Measurements from ENCODE around the gene CCDC63.

CCDC63 gene

GRCh38 chr12:110921262-110921661, 74.5 kb downstream of the CCDC63 start:
- TF ChIP-seq JUND (IDR thresholded peaks at IDR 0.05; ENCODE audit: low read depth) = no peak
- DNase-seq (ENCODE audit: low read depth in 1 of 2, low spot score in 1 of 2) = no peak
- in situ Hi-C loops (cut with HindIII; ENCODE audit: low pct_unique_long_range_greater_than_20kb, low sequenced_read_pairs) = no loop called here

- in situ Hi-C loops (cut with HindIII; ENCODE audit: low pct_unique_long_range_greater_than_20kb, low sequenced_read_pairs) = no loop called here
- TF ChIP-seq JUND (IDR thresholded peaks at IDR 0.05; ENCODE audit: low read depth) = no peak
Measured at GRCh38 chr12:110922652-110923051, 75.9 kb downstream of the CCDC63 start.

GRCh38 chr12:110923192-110923591, 76.4 kb downstream of the CCDC63 start:
- TF ChIP-seq JUND (IDR thresholded peaks at IDR 0.05; ENCODE audit: low read depth) = no peak
- in situ Hi-C loops (cut with HindIII; ENCODE audit: low pct_unique_long_range_greater_than_20kb, low sequenced_read_pairs) = no loop called here
- DNase-seq (ENCODE audit: low read depth in 1 of 2, low spot score in 1 of 2) = no peak

More at GRCh38 chr12:110922652-110923051, 75.9 kb downstream of the CCDC63 start:
- DNase-seq (ENCODE audit: low read depth in 1 of 2, low spot score in 1 of 2) = no peak

GRCh38 chr12:110923692-110924334, 77.0 kb downstream of the CCDC63 start:
- TF ChIP-seq JUND (IDR thresholded peaks at IDR 0.05; ENCODE audit: low read depth) = no peak
- DNase-seq (ENCODE audit: low read depth in 1 of 2, low spot score in 1 of 2) = no peak
- in situ Hi-C loops (cut with HindIII; ENCODE audit: low pct_unique_long_range_greater_than_20kb, low sequenced_read_pairs) = no loop called here

GRCh38 chr12:110927546-110927945, 80.8 kb downstream of the CCDC63 start:
- no peak for TF ChIP-seq JUND (IDR thresholded peaks at IDR 0.05; ENCODE audit: low read depth)
- no peak for DNase-seq (ENCODE audit: low read depth in 1 of 2, low spot score in 1 of 2)
- in situ Hi-C loops (cut with HindIII; ENCODE audit: low pct_unique_long_range_greater_than_20kb, low sequenced_read_pairs) = no loop called here

GRCh38 chr12:110928700-110929099, 81.9 kb downstream of the CCDC63 start:
- in situ Hi-C loops (cut with HindIII; ENCODE audit: low pct_unique_long_range_greater_than_20kb, low sequenced_read_pairs) = no loop called here
- TF ChIP-seq JUND (IDR thresholded peaks at IDR 0.05; ENCODE audit: low read depth) = no peak
- no peak for DNase-seq (ENCODE audit: low read depth in 1 of 2, low spot score in 1 of 2)

GRCh38 chr12:110929818-110930217, 83.0 kb downstream of the CCDC63 start:
- in situ Hi-C loops (cut with HindIII; ENCODE audit: low pct_unique_long_range_greater_than_20kb, low sequenced_read_pairs) = no loop called here
- no peak for DNase-seq (ENCODE audit: low read depth in 1 of 2, low spot score in 1 of 2)
- no peak for TF ChIP-seq JUND (IDR thresholded peaks at IDR 0.05; ENCODE audit: low read depth)

GRCh38 chr12:110930348-110931314, 83.8 kb downstream of the CCDC63 start:
- DNase-seq (ENCODE audit: low read depth in 1 of 2, low spot score in 1 of 2) = no peak
- in situ Hi-C loops (cut with HindIII; ENCODE audit: low pct_unique_long_range_greater_than_20kb, low sequenced_read_pairs) = no loop called here
- TF ChIP-seq JUND (IDR thresholded peaks at IDR 0.05; ENCODE audit: low read depth) = no peak

- no peak for DNase-seq (ENCODE audit: low read depth in 1 of 2, low spot score in 1 of 2)
- TF ChIP-seq JUND (IDR thresholded peaks at IDR 0.05; ENCODE audit: low read depth) = no peak
- in situ Hi-C loops (cut with HindIII; ENCODE audit: low pct_unique_long_range_greater_than_20kb, low sequenced_read_pairs) = no loop called here
Measured at GRCh38 chr12:110931315-110931728, 84.5 kb downstream of the CCDC63 start.

GRCh38 chr12:110932046-110932445, 85.3 kb downstream of the CCDC63 start:
- no peak for TF ChIP-seq JUND (IDR thresholded peaks at IDR 0.05; ENCODE audit: low read depth)
- in situ Hi-C loops (cut with HindIII; ENCODE audit: low pct_unique_long_range_greater_than_20kb, low sequenced_read_pairs) = no loop called here
- peak; percentile 49 to 71 for DNase-seq (ENCODE audit: low read depth in 1 of 2, low spot score in 1 of 2)

GRCh38 chr12:110933326-110933974, 86.7 kb downstream of the CCDC63 start:
- DNase-seq (ENCODE audit: low read depth in 1 of 2, low spot score in 1 of 2) = no peak
- in situ Hi-C loops (cut with HindIII; ENCODE audit: low pct_unique_long_range_greater_than_20kb, low sequenced_read_pairs) = no loop called here
- TF ChIP-seq JUND (IDR thresholded peaks at IDR 0.05; ENCODE audit: low read depth) = no peak

GRCh38 chr12:110934093-110934852, 87.5 kb downstream of the CCDC63 start:
- in situ Hi-C loops (cut with HindIII; ENCODE audit: low pct_unique_long_range_greater_than_20kb, low sequenced_read_pairs) = no loop called here
- no peak for TF ChIP-seq JUND (IDR thresholded peaks at IDR 0.05; ENCODE audit: low read depth)
- DNase-seq (ENCODE audit: low read depth in 1 of 2, low spot score in 1 of 2) = peak in 1 of 2 experiments; percentile 54
